SU-DHL-6 (cell line): ENCODE data around the gene UBE3C.

Source experiments
- H2AFZ ChIP-seq: fragments of 200-600 bp; sonication (generic); 2 replicates; pipeline ENCODE4 v1.6.1; 2014; ENCODE audit warnings: low read depth, mild to moderate bottlenecking, moderate library complexity, mixed read lengths, antibody characterized with exemption, low read length; ENCODE audit not compliant: severe bottlenecking
- H3F3A ChIP-seq: fragments of 200-600 bp; shearing (Covaris generic); 2 replicates; pipeline ENCODE4 v1.6.0; 2016; ENCODE audit warnings: antibody characterized with exemption, mild to moderate bottlenecking; ENCODE audit not compliant: insufficient read depth
- H3K27ac ChIP-seq: fragments of 200-600 bp; sonication (generic); 2 replicates; pipeline ENCODE4 v1.5.1; 2016; ENCODE audit warnings: low read depth, mild to moderate bottlenecking, low read length, moderate library complexity, mixed read lengths
- H3K27me3 ChIP-seq: fragments of 200-600 bp; sonication (generic), shearing (Covaris generic); 2 replicates; pipeline ENCODE4 v1.6.0; 2014; ENCODE audit warnings: mild to moderate bottlenecking, low read length
- H3K36me3 ChIP-seq: fragments of 200-600 bp; sonication (generic); 2 replicates; pipeline ENCODE4 v1.6.1; 2014; ENCODE audit warnings: mild to moderate bottlenecking, low read length, mixed read lengths
- H3K4me2 ChIP-seq: fragments of 300-600, 200-600 bp; shearing (Covaris generic), sonication (generic); 2 replicates; pipeline ENCODE4 v1.6.0; 2014; ENCODE audit warnings: low read length, low read depth, mild to moderate bottlenecking; ENCODE audit not compliant: poor library complexity, severe bottlenecking
- H3K4me3 ChIP-seq: fragments of 200-600 bp; sonication (generic); 2 replicates; pipeline ENCODE4 v1.5.1; 2014; ENCODE audit warnings: antibody characterized with exemption, low read length, mild to moderate bottlenecking, mixed read lengths; ENCODE audit not compliant: insufficient read depth, poor library complexity, severe bottlenecking
- H3K79me2 ChIP-seq: fragments of 200-600 bp; sonication (generic); 2 replicates; pipeline ENCODE4 v1.6.1; 2014; ENCODE audit warnings: mild to moderate bottlenecking, low read length, moderate library complexity; ENCODE audit not compliant: insufficient read depth
- H3K9ac ChIP-seq: fragments of 200-600 bp; sonication (generic); 2 replicates; pipeline ENCODE4 v1.7.0; 2014; ENCODE audit warnings: mild to moderate bottlenecking, low read length
- H3K9me2 ChIP-seq: fragments of 200-600 bp; sonication (generic); replicated peaks from 2 replicates; pipeline ENCODE4 v1.6.1; 2014; ENCODE audit warnings: low read length; ENCODE audit not compliant: insufficient read depth
- H3K9me3 ChIP-seq: fragments of 200-600 bp; sonication (generic); 2 replicates; pipeline ENCODE4 v1.6.1; 2014; ENCODE audit warnings: low read length, mixed read lengths; ENCODE audit not compliant: insufficient read depth
- H4K20me1 ChIP-seq: fragments of 200-600 bp; sonication (generic); 2 replicates; pipeline ENCODE4 v1.6.1; 2014; ENCODE audit warnings: low read depth, mild to moderate bottlenecking, antibody characterized with exemption, low read length, moderate library complexity, mixed read lengths
- CTCF ChIP-seq: fragments of 200-600 bp; sonication (generic); IDR thresholded peaks from one replicate; pipeline ENCODE4 v1.5.1; 2017; ENCODE audit warnings: antibody characterized with exemption, mild to moderate bottlenecking, low read length, moderate library complexity; ENCODE audit not compliant: insufficient read depth, poor library complexity, severe bottlenecking
- EZH2phosphoT487 ChIP-seq: fragments of 200-600 bp; sonication (generic), shearing (Covaris generic); conservative IDR thresholded peaks from 2 replicates; pipeline ENCODE4 v1.6.1; 2018; ENCODE audit warnings: mild to moderate bottlenecking, antibody characterized with exemption, low read length, moderate library complexity, mixed read lengths

UBE3C gene

GRCh38 chr7:157149317-157149716 lies 10.6 kb downstream of the UBE3C start:
- peaks cover 100% of the 10 kb centered on the region for H3K79me2 ChIP-seq
- no peak overlapping the region for H3K9ac ChIP-seq
- no peak overlapping the region for H3K4me2 ChIP-seq
- H3K9me3 ChIP-seq: no peaks in the 10 kb centered on the region
- H3K27me3 ChIP-seq: no peaks in the 10 kb centered on the region
- no peak overlapping the region for H3K4me3 ChIP-seq
- H2AFZ ChIP-seq: no peak overlapping the region
- no peaks in the 10 kb centered on the region for H3K9me2 ChIP-seq
- H3F3A ChIP-seq: no peaks in the 10 kb centered on the region
- H3K27ac ChIP-seq: no peak overlapping the region
- TF ChIP-seq CTCF (no peak), EZH2phosphoT487 (no peak)
- no peaks in the 10 kb centered on the region for H3K36me3 ChIP-seq
- H4K20me1 ChIP-seq: peaks cover 23% of the 10 kb centered on the region

GRCh38 chr7:157150882-157151281 lies 12.2 kb downstream of the UBE3C start:
- no peak overlapping the region for H3K27ac ChIP-seq
- no peaks in the 10 kb centered on the region for H3F3A ChIP-seq
- peaks cover 100% of the 10 kb centered on the region for H3K79me2 ChIP-seq
- H2AFZ ChIP-seq: no peak overlapping the region
- H3K27me3 ChIP-seq: no peaks in the 10 kb centered on the region
- no peaks in the 10 kb centered on the region for H3K9me3 ChIP-seq
- no peak for TF ChIP-seq EZH2phosphoT487
- TF ChIP-seq CTCF: no peak
- H3K4me3 ChIP-seq: no peak overlapping the region
- H3K9ac ChIP-seq: no peak overlapping the region
- no peaks in the 10 kb centered on the region for H3K36me3 ChIP-seq
- no peak overlapping the region for H3K4me2 ChIP-seq
- no peaks in the 10 kb centered on the region for H3K9me2 ChIP-seq
- peaks cover 30% of the 10 kb centered on the region for H4K20me1 ChIP-seq

- peaks cover 100% of the 10 kb centered on the region for H3K79me2 ChIP-seq
- H3F3A ChIP-seq: no peaks in the 10 kb centered on the region
- TF ChIP-seq EZH2phosphoT487 (no peak), CTCF (no peak)
- H3K36me3 ChIP-seq: no peaks in the 10 kb centered on the region
- H2AFZ ChIP-seq: no peak overlapping the region
- no peak overlapping the region for H3K9ac ChIP-seq
- H4K20me1 ChIP-seq: peaks cover 32% of the 10 kb centered on the region
- no peak overlapping the region for H3K4me3 ChIP-seq
- H3K4me2 ChIP-seq: no peak overlapping the region
- H3K27me3 ChIP-seq: no peaks in the 10 kb centered on the region
- H3K27ac ChIP-seq: no peak overlapping the region
- no peaks in the 10 kb centered on the region for H3K9me2 ChIP-seq
- no peaks in the 10 kb centered on the region for H3K9me3 ChIP-seq
Observed at GRCh38 chr7:157151626-157152339, 13.1 kb downstream of the UBE3C start.
